Lung (tissue), 12 donors: Measurements from ENCODE around the gene MAB21L3. TPM values are rescaled to one million over a fixed set of nuclear protein-coding genes. Genes with fewer than 3 reads are reported as not detected.

ENCODE experiments used
- ATAC-seq: fragments of 200-7000 bp; cut with Tn5 transposase; one replicate; pipeline ENCODE4 v1.9.1; 2020; ENCODE audit warnings: moderate number of reproducible peaks; ENCODE audit not compliant: insufficient read depth, low FRiP score
- DNase-seq, 3 donors: peaks; one replicate each; pipeline ENCODE4 v3.0.0-alpha.2; 2013 to 2017
- H3K27ac ChIP-seq, 2 donors: one replicate each; pipeline ENCODE4 v1.5.1; 2013; ENCODE audit warnings: mild to moderate bottlenecking in 2 of 2, moderate library complexity in 2 of 2, control low read depth in 1 of 2, inconsistent platforms in 1 of 2, low read depth in 1 of 2, low read length in 1 of 2
- H3K27me3 ChIP-seq, 3 donors: one replicate each; pipeline ENCODE4 v1.5.1; 2013; ENCODE audit warnings: low read length in 2 of 3; ENCODE audit not compliant: control insufficient read depth in 3 of 3, insufficient read depth in 3 of 3
- H3K36me3 ChIP-seq, 4 donors: one replicate each; pipeline ENCODE4 v1.5.1; 2013; ENCODE audit warnings: low read length in 4 of 4, mild to moderate bottlenecking in 1 of 4, moderate library complexity in 1 of 4; ENCODE audit not compliant: control insufficient read depth in 4 of 4, insufficient read depth in 4 of 4
- H3K4me1 ChIP-seq, 5 donors: one replicate each; pipeline ENCODE4 v1.5.1; 2013; ENCODE audit warnings: low read length in 5 of 5, mild to moderate bottlenecking in 2 of 5, moderate library complexity in 1 of 5; ENCODE audit not compliant: control insufficient read depth in 5 of 5, insufficient read depth in 5 of 5
- H3K4me3 ChIP-seq: one replicate; pipeline ENCODE4 v1.5.1; 2013; ENCODE audit warnings: mild to moderate bottlenecking, control low read depth, moderate library complexity
- H3K9ac ChIP-seq, 2 donors: one replicate each; pipeline ENCODE4 v1.5.1; 2013; ENCODE audit warnings: low read length in 2 of 2, control low read depth in 1 of 2; ENCODE audit not compliant: insufficient read depth in 1 of 2
- H3K9me3 ChIP-seq, 4 donors: one replicate each; pipeline ENCODE4 v1.5.1; 2013; ENCODE audit warnings: low read length in 3 of 4, mild to moderate bottlenecking in 1 of 4, moderate library complexity in 1 of 4; ENCODE audit not compliant: control insufficient read depth in 4 of 4, insufficient read depth in 3 of 4
- WGBS, 2 donors: extraction: QIAGEN DNeasy Blood & Tissue Kit; methylation state at CpG; one replicate each; pipeline ENCODE4 v1.1.7; 2013; 5-methylcytosine and 5-hydroxymethylcytosine counted together
- polyA plus RNA-seq, 2 donors: library from polyadenylated mRNA; stranded (reverse); fragments of 200-250 nt; gene quantifications; one replicate each; pipeline ENCODE4 v1.2.1, GENCODE V29; 2013
- total RNA-seq, 2 donors: library from RNA; depleted of rRNA in 1 of 2; stranded (reverse); fragments of >200 nt in 1 of 2; gene quantifications; one replicate each; pipeline ENCODE4 v1.2.1, GENCODE V29; 2014 to 2021
- TF ChIP-seq, protein P1 (sequence below): IDR thresholded peaks from 2 replicates; pipeline ENCODE4 v1.5.1; 2012; ENCODE audit warnings: mild to moderate bottlenecking; ENCODE audit errors: control extremely low read depth, extremely low read depth
- donor health status: control.
- donor health status: control.
- donor health status: Bipolar disorder and iron deficiency.
- donor health status: healthy.
- donor health status: DM: yes; HTN: yes; CAD: no.

Gene MAB21L3
- total and polyA plus RNA-seq, 4 donors, result 0.08 to 4.2 (median 0.44) TPM

DNA sequence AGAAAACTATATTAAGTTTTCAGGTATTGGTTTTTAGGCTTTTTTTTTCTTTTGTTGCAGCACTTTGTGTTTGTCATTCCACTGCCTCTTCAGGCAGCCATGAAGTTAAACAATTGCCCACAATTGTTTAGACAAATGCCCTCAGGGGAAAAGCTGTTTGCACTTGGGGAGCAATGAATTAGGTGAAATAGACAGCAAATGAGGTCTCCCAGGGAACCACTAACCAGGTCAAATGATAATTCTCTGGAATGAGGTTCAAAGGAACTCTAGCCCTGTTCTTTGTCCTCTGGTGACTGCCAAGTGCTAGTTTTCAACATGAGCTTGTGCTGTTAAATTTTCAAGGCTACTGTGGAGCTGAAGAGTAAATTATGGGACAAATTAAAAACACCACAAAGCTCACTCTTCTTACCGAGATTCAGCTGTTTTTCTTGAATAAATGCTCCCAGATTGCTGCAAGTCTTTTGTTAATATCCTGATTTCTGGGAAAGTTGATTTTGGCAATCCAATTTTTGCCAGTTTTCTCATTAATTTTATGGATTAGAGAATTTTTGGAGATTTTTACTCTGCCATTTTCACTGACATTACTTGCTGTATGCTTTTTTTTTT is 15.1 kb upstream of the MAB21L3 start:
- 85 to 97% methylated on average over 1 of the region's 1 CpG for WGBS, 2 donors
- Histone ChIP-seq H3K9ac (no peak overlapping the region), H3K36me3 (no peaks in the 10 kb centered on the region)

DNA sequence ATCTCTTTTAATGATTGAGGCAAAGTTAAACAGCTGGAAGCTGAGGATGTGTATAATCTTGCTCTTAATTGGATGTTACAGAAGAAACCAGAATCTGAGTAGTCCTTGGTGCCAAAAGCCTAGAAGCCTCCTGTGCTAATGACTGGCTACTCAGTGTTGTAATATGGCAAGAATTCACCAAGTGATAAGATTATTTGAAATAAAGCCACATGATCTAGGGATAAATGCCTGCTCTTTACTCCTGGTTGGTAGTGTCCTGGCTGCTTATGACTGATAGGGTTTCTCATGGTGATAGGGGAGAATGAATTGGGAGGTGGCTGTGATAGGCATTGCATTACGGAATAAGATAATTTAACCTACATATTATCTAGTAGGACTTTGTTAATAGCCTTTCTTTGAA is 13.6 kb upstream of the MAB21L3 start:
- Histone ChIP-seq H3K27ac (no peak overlapping the region), H3K36me3 (no peaks in the 10 kb centered on the region), H3K4me1 (no peaks in the 10 kb centered on the region), H3K27me3 (no peaks in the 10 kb centered on the region), H3K4me3 (no peak overlapping the region), H3K9me3 (peaks cover 0 to 5% (median 3%) of the 10 kb centered on the region in 4 donors), H3K9ac (no peak overlapping the region)
- DNase-seq (no peak), ATAC-seq (no peak)
- TF ChIP-seq, protein P1, sequence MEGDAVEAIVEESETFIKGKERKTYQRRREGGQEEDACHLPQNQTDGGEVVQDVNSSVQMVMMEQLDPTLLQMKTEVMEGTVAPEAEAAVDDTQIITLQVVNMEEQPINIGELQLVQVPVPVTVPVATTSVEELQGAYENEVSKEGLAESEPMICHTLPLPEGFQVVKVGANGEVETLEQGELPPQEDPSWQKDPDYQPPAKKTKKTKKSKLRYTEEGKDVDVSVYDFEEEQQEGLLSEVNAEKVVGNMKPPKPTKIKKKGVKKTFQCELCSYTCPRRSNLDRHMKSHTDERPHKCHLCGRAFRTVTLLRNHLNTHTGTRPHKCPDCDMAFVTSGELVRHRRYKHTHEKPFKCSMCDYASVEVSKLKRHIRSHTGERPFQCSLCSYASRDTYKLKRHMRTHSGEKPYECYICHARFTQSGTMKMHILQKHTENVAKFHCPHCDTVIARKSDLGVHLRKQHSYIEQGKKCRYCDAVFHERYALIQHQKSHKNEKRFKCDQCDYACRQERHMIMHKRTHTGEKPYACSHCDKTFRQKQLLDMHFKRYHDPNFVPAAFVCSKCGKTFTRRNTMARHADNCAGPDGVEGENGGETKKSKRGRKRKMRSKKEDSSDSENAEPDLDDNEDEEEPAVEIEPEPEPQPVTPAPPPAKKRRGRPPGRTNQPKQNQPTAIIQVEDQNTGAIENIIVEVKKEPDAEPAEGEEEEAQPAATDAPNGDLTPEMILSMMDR, result no peak
- 85 to 90% methylated on average over 1 of the region's 1 CpG for WGBS, 2 donors

More for the DNA sequence above, 15.1 kb upstream of the MAB21L3 start:
- DNase-seq, result no peak
- Histone ChIP-seq H3K27me3 (no peaks in the 10 kb centered on the region), H3K9me3 (peaks cover 0 to 16% (median 5%) of the 10 kb centered on the region in 4 donors), H3K4me1 (no peaks in the 10 kb centered on the region), H3K4me3 (no peak overlapping the region), H3K27ac (no peak overlapping the region)
- no peak for ATAC-seq
- TF ChIP-seq, protein P1, result no peak

DNA sequence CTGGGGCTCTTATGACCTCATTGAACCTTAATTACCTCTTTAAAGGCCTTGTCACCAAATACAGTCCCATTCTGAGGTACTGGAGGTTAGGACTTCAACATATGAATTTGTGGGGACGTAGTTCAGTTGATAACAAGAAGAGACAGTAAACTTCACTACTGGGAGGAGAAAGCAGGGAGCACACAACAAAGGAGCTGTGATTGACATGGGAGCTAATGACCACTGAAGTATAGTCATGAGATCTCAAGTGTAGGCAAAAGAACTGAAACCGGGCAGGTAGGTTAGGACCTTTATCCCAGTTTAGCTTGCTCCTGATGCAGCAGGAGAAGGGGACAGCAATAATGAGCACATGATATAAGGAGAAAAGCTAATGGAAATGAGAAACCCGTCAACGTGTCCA is 11.8 kb upstream of the MAB21L3 start:
- Histone ChIP-seq H3K27me3 (no peaks in the 10 kb centered on the region), H3K36me3 (no peaks in the 10 kb centered on the region), H3K4me1 (no peaks in the 10 kb centered on the region), H3K27ac (no peak overlapping the region), H3K4me3 (no peak overlapping the region), H3K9me3 (peaks cover 0 to 5% (median 1%) of the 10 kb centered on the region in 4 donors), H3K9ac (no peak overlapping the region)
- WGBS, 2 donors, result 90 to 95% methylated on average over 4 of the region's 4 CpGs
- ATAC-seq, result no peak
- no peak for DNase-seq
- TF ChIP-seq, protein P1, result no peak

DNA sequence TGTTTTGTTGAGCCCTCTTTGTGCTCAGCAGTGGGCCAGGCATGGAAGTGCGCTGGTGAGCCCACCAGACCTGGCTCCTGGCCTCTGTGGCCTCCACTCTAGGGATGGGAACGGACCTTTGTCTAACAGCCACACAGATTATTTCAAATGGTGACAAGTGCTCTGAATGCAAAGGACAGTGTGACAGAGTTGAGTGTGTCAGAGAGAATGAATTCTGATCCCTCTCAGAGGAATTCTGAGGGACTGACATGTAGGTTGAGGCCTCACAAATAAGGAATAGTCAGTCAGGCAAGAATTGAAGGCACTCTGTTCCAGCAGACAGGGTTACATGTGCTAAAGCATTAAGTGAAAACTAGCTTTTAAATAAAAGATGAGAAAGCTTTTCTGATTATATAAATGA is 11.3 kb upstream of the MAB21L3 start:
- no peaks in the 10 kb centered on the region for H3K4me1 ChIP-seq
- no peak overlapping the region for H3K27ac ChIP-seq
- ATAC-seq (no peak), DNase-seq (no peak)
- WGBS, 2 donors, result 95 to 98% methylated on average over 2 of the region's 2 CpGs
- peaks cover 0 to 5% (median 1%) of the 10 kb centered on the region in 4 donors for H3K9me3 ChIP-seq
- no peak overlapping the region for H3K4me3 ChIP-seq
- H3K9ac ChIP-seq, result no peak overlapping the region
- TF ChIP-seq, protein P1, result no peak
- no peaks in the 10 kb centered on the region for H3K27me3 ChIP-seq
- no peaks in the 10 kb centered on the region for H3K36me3 ChIP-seq
